Measurements from ENCODE around the gene GPRIN2.
"Not testable (repeated sequence)": the region's sequence is repeated elsewhere in the genome, so short reads cannot be mapped to it uniquely, and the experiment has no call there.

GPRIN2 gene

DNA sequence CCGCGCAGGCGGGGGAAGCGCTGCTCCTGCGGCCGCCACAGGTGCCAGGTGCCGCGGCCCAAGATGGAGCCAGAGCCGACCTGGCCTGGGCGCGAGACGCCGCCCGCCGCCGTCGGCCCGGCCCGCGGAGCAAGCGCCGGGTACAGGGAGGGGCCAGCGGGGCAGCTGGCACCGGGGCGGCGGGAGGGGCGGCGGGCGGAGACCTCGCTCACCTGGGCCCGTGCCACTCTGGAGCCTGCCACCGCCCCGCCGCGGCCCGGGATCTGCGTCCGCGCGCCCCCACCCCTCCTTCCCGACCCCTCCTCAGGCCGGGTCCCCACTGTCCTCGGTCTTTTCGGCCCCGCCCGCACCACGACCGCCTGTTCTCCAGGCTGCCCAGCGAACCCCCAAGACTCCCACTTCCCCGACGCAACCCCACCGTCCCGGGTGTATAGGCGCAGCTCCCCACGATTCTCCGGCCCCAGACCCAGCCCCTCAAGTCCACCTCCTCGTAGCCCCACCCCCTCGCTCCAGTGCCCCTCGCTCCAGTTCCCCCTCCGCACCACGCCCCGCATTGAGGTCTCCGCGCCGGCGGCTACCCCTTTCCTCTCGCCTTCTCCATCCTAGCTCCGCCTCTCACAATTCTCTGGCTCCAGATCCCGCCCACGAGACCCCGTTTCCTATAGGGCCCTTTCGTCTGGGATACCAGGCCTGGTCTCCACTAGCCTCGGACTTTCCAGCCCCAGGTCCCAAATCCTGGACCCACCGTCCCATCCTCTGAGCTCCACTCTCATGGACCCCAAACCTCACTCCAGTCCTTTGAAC, at the start of gene GPRIN2:
Gene GPRIN2, minus strand, starts transcription at position 144 of the 804 bp plus-strand sequence. CDS start 5,922 bp downstream, outside the sequence.
- DNase-seq (ENCODE audit: low spot score), result no peak

DNA sequence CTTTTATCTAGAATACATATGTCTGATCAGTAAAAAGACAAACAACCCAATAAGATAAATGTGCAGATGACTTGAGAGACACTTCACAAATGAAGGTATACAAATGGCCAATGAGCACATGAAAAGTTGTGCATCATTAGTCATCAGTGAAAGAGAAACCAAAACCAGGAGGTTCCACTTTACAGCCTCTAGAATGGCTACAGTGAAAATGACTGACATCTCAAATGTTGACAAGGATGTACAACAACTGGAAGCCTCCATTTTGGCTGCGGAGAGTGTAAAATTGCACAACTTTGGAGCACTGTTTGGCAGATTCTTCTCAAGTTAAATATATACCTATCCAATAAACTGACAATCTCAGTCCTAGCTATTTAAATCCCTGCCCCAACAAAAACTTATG, 44.1 kb upstream of the GPRIN2 start:
- DNase-seq (ENCODE audit: low spot score), result not testable (repeated sequence)

DNA sequence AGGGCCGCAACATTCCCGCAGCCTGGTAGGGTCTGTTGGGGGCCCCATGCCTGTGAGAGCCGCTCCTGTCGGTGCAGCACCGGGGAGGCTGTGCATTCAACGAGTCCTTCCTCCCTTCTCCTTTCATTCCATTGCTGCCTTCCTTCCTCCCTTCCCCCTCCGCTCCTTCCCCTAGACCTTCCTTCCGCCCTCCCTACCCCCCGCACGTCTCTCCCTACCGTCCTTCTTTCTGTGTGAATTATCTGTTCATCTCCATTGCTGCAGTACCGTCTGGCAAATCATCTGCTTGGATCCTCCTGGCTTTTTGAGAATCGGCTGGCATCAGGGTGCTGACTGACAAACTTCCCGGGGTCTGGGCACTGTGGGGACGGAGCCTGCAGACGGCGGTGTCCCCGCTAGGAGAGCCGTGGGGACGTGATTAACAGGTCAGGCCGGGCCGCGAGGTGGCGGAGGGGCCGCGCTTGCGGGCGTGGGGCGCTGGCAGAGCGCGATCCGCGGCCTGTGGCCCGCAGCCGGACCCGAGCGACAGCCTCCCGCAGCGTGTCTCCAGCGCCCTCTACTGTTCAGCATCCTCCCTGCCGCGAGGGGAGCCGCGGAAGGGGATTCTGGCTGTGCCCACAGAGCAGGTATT, 41.3 kb upstream of the GPRIN2 start:
- DNase-seq (ENCODE audit: low spot score), result not testable (repeated sequence)

DNA sequence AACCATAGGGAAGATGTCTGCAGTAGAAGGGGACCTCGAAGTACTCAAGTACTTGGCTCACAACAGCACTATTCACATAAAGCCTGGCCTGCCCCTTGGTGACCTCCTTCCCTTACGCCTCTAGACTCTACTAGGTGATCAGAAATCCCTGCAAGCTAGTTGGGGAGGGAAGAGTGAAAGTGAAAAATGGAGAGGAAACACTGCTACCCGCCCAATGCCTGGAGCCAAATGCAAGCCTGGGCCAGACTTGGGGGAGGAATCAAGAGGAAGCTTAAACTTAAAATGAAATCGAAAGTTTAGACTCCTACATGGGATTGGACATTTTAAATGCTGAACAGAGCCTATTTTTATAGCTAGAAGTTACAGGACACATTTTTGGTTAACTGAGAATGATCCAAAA, 40.1 kb upstream of the GPRIN2 start:
- DNase-seq (ENCODE audit: low spot score), result not testable (repeated sequence)

DNA sequence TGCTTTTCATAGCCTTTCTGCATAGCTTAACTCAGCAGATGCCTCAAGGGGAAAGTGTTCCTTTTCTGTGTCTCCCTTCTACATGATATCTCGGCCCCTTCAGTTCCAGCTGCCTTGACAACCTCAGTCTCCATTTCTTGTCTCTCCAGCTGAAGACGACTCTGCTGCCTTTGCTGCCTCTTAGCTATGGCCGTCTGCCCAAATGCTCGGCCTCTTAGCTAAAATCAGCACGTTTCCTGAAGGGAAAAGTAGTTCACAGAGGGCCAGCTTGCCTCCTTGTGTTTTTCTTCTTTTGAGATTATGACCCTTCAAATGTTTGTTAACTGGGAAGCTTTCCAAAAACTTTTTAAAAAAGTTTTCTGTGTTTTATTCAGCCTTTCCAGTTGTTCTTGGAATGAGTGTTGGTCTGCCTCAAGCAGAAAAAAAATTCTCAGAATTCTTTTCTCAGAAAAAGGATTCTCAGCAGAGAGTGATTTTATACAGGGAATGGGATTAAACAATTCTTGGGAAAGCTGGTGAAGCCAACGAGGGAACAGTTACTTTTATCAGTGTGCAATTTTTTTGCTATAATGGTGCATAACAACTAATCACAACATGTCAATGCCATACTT, 38.1 kb upstream of the GPRIN2 start:
- not testable (repeated sequence) for DNase-seq (ENCODE audit: low spot score)

DNA sequence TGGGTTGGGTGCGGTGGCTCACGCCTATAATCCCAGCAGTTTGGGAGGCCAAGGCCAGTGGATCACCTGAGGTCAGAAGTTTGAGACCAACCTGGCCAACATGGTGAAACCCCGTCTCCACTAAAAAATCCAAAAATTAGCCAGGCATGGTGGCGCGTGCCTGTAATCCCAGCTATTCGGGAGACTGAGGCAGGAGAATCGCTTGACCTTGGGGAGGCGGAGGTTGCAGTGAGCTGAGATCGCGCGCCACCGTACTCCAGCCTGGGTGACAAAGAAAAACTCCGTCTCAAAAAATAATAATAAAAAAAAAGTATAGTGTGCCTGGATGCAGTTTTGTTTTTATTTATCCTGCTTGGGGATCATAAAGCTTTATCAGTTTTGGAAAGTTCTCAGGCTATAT, 36.8 kb upstream of the GPRIN2 start:
- not testable (repeated sequence) for DNase-seq (ENCODE audit: low spot score)

DNA sequence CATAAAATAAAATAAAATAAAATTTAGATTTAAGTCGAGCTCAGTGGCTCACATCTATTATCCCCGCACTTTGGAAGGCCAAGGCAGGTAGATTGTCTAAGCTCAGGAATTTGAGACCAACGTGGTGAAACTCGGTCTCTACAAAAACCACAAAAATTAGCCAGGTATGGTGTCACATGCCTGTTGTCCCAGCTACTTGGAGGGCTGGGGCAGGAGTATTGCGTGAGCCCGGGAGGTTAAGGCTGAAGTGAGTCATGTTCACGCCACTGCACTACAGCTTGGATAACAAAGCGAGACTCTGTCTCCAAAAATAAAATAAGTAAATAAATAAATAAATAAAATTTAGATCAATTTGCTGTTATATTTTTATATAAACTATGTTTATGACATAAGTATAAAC, 34.6 kb upstream of the GPRIN2 start:
- DNase-seq (ENCODE audit: low spot score), result not testable (repeated sequence)

DNA sequence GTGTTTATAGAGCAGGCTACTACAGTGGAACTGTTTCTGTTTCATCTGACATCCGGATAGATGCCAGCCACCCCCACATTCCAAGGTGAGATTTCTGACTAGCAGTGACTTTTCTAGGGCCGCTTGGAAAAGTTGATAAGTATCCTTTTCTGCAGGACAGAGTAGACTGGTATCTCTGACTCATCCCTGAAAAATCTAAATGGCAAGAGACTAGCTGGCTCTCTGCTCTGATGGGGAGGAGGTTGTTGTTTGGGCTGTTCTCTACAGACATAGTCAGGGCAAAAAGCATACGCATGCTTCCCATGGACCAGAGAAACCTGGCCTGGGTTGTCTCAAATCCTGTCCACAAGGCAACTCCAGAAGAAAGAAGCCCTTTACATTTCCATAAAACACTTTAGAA, 33.1 kb upstream of the GPRIN2 start:
- DNase-seq (ENCODE audit: low spot score), result not testable (repeated sequence)

DNA sequence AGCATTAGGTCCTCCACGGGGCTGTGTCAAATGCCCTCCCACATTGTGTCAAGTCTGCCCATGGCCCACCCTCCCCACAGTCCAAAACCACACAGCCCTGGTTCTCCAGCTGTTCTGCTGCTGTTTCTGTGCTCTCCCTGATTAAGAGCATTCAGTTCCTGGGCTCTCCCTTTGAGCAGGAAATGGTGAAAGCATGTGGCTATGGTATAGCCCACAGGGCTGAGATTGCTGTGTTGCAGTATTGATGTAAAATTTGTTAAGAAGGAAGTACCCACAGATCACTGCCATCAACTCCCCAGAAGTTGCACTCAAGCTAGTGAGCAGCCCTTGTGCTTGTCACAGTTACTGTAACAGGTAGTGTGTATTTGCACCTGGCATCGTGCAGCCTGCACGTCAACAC, 31.8 kb upstream of the GPRIN2 start:
- not testable (repeated sequence) for DNase-seq (ENCODE audit: low spot score)

DNA sequence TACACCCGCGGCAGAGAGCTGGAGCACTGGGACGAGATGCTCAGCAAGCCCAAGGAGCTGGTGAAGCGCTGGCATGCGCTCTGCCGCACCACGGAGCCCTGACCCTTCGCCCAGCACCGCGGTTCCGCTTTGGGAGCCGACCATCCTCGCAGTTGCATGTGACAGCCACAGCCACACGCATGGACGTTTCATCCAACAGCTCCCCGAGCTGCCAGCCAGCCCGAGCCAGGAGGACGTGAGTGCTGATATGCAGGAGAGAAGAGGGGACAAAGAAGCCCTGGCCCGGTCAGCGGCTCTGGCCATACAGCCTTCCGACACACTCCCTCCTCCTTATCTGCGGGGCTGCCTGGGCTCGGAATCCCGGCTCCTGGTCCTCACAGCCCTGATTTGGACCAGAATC, 31.1 kb upstream of the GPRIN2 start:
- DNase-seq (ENCODE audit: low spot score), result not testable (repeated sequence)

DNA sequence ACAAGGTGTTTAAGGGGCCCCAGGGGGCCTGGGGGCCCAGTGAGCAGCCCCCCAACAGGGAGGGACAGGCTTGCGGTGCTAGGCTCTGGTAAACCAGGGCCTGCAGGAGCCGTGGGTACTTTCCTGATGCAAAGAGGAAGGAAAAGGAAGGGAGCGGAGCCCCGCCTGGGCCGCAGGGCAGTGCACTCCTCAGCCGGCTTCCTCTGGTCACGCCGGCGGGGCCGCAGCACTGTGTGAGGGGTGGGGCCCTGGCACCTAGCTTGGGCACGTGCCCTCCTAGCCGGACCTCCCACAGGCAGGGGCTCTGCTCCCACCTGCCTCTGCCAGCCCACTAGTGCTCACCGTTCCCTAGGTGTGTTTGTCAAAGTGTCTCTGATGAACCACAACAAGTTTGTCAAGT, 28.8 kb upstream of the GPRIN2 start:
- not testable (repeated sequence) for DNase-seq (ENCODE audit: low spot score)

DNA sequence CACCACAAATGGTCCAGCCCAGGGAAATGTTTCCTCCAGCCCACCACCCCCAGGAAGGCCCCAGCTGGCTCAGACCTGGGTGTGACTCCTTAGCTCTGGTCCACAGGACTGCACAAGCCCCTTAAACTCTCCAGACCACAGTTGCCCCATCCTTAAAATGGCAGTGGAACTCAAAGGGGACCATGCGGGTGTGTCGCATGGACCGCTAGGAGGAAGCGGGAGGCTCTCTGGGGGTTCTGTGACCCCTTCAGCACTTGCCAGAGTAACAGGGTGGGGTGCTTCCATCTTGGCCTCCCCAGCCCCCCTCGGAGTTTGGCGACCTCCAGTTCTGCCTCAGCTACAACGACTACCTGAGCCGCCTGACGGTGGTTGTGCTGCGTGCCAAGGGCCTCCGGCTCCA, 27.7 kb upstream of the GPRIN2 start:
- DNase-seq (ENCODE audit: low spot score), result not testable (repeated sequence)

DNA sequence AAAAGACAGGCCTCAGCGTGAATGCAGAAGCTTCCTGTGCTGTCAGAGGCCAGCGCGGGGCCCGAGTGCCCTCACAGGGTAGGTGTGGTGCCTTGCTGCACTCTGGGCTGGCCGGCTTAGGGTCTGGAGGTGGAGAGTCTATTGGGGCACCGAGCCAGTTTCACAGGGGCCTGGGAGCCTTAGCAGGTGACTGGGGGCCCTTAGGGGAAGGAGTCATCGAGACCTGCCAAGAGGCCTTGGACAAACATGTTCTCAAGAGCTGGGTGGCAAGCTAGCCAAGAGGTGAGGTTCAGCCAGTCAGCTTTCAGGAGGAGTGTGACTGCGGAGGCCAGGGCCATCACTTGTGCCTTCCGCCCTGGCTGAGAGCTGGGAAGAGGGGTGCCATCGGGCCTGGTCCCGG, 26.1 kb upstream of the GPRIN2 start:
- not testable (repeated sequence) for DNase-seq (ENCODE audit: low spot score)

DNA sequence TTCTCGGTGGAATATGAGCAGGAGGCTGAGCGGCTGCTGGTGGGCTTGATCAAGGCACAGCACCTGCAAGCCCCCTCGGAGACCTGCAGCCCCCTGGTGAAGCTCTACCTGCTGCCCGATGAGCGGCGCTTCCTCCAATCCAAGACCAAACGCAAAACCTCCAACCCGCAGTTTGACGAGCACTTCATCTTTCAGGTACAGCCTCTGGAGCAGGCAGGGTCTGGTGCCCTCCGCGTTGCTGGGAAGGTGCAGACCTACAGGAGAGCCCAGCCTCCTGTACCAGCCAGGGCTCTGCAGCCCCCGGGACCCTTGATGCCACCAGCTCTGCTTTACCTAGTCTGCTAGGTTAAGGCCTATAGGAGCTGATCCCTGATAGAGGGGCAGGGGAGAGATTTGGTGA, 25.5 kb upstream of the GPRIN2 start:
- DNase-seq (ENCODE audit: low spot score), result not testable (repeated sequence)

DNA sequence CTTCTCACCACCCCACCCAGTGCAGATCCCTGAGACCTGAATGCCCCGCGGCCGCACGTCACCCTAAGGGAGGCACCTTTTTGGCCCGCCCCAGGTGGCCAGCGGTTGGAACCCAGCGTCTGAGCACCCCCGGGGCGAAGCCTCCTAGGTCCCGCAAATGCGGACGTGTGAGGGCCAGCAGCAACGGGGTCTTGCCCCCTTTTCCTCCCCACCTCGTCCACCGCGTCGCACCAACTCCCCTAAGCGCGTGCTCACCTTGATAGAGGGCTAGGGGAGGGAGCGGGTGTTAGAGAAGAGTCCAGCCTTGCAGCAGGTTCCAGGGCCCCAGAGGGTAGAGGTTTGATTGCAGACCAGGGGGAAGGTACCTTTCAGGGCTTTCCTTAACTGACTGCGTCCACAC, 22.9 kb upstream of the GPRIN2 start:
- not testable (repeated sequence) for DNase-seq (ENCODE audit: low spot score)

DNA sequence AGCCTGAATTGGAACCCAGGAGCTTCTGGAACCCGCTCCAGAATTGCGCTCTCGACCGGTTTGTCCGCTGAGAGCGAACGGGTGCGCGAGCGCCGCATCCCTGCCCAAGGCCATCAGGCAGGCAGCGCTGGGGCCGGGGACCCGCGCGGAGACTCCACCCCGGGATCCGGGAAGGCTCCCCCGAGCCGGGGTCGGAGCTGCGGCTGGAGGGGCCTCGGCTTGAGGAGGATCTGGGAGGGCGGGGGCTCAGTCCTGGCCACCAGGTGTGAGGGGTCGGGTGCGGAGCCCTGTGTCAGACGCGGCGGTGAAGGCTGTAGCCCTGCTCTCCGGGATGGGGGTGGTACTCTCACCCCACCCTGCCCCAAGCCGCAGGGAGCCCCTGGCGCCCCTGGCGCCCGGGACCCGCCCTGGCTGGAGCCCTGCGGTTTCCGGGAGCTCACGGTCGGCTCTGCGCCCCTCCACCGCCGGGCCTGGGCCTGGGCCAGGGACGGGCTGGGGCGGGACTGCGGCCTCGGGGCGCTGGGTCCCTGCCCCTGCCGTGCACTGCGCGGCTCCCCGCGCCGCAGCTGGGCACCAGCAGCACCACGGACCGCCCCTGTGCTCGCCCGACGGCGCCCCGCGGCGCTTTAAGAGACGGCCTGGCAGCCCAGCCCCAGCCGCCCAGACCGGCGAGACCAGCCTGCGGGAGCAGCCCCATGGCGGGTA, 22.2 kb upstream of the GPRIN2 start, which contains the start of gene SYT15:
Gene SYT15, plus strand, starts transcription at position 655 of the 705 bp plus-strand sequence. Its CDS starts 41 bp downstream, at position 696.
- DNase-seq (ENCODE audit: low spot score), result not testable (repeated sequence)

DNA sequence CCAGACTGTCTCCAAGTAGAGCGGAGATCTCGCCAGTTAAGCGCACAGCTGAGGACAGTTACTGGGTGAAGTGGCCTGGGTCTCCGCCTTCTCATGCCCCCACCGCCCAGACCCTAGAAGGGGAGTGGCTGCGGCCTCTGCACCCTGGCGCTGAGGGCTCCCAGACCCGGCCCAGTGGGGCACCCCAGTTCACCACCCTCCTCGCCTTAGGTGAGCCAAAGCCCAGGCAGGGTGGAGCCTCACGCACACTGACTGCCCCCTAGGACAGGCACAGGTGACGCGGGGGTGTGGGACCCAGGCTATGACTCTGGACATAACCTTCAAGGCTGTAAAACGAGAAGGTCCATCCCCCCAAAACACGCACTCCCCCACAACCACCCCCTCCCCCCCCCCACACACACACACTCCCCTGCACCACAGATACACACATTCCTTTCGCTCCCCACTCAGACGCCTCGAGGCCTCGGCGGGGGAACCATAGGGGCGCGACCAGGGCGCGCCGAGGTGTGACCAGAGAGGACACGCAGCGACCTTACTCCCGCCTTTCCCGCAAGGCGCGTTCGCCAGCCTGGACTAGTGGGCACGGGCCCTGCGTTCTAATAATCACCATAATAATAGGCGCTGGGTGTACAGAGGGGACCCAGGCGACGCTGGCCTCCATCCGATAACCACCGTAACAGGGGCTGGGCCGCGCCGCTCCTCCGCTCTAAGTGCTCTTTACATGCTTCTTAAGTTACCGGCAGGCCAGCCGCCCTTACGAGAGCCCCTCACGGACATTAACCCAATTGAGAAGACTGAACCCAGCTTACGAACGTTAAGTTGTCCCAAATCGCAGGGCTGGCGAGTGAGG, 21.4 kb upstream of the GPRIN2 start:
- not testable (repeated sequence) for DNase-seq (ENCODE audit: low spot score)

DNA sequence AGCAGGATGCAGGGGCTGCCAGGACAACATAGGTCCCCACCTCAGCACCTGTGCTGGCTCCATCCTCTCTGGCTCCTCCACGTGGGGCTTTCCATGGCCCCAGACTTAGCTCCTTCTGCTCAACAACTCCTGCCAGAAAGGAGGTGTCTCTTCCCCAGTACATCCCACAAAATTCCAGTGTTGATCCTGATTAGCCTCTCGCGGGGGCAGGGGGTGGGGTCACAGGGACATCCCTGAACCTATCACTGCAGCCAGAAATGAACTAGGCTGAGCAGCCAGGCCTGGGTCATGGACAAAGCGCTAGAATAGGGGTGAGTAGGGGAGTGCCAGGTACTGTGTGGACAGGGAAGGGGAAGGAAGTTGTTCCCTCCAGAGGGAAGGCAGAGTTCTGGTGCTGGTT, 17.4 kb upstream of the GPRIN2 start:
- DNase-seq (ENCODE audit: low spot score), result not testable (repeated sequence)

DNA sequence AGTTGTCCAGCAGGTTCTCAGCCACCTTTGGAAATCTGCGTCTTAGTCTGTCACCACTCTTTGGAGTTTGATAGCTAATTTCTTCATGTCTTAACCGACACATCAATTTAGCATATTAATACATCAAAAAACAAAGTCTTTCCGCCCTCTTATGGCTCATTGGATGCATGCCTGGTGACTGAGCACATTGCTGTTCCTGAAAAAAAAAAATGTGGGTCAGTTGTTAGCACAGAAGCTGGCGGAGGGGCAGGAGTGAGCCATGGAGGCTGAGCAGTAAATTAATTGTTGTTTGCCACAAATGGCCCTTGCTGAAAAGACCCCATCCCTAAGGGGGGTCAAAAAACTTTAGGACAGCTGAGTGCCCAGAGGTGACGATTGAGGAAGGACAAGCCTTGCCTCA, 16.9 kb upstream of the GPRIN2 start:
- DNase-seq (ENCODE audit: low spot score), result not testable (repeated sequence)

DNA sequence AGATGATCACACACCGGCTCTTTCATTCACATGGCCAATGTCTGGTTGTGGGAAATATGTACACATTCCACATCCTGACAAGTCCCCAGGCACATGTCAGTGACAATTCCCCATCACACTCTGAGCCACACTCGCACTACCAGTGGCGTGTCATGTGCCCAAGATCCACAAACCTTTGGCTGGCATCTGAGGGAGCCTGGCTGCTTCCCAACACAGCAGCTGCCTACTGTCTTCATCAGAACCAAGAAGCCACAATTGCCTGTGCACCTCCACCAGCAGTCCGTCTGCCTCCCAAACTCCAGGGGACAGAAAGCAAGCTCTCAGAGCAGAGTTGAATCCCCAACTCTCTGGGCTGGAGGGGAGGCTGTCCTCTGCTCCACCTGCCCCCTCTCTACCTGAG, 16.3 kb upstream of the GPRIN2 start:
- DNase-seq (ENCODE audit: low spot score), result not testable (repeated sequence)

DNA sequence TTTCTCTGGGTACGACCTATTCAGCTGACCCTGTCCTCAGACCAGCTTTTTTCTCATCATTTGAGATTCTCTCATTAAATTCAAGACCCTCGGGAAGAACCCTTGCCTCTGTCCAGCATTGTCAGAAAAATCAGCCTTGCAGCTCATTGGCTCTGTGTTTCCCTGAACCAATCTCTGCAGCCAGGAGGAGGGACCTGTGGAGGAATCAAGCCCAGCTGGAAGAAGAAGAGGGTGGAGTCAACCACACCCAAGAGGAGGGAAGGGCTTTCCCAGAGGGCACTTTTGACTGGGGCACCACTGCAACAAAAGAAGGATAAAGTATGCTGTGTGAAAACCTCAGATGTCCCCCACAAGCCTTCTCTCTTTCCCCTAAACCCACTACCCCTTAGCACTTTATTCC, 14.2 kb upstream of the GPRIN2 start:
- not testable (repeated sequence) for DNase-seq (ENCODE audit: low spot score)
